Left ventricle myocardium superior (tissue), 1 donor: ENCODE data around the gene THRB. TPM values are rescaled to one million over a fixed set of nuclear protein-coding genes. Genes with fewer than 3 reads are reported as not detected.

Source experiments
- ATAC-seq: fragments of 200-7000 bp; cut with Tn5 transposase; one replicate; pipeline ENCODE4 v1.9.1; 2020; ENCODE audit warnings: mild to moderate bottlenecking, moderate library complexity
- DNase-seq: peaks from one replicate; pipeline ENCODE4 v3.0.0-alpha.2; 2020
- intact Hi-C: fragments of 100-400 bp; cut with micrococcal nuclease; formaldehyde crosslinking; loops from one replicate; pipeline ENCODE4 v1.11.0; 2022
- total RNA-seq: library from RNA; stranded (reverse); fragmentation: NEBNext Ultra II Directional; extraction: Animal tissue kit (Norgen Biotek cat#: 25700); gene quantifications from one replicate; pipeline ENCODE4 v1.2.1, GENCODE V29; 2021
- donor health status: DM: no; HTN: yes; CAD: no; lungs with severe emphysema.

THRB gene
- total RNA-seq, 1 donor from 2014 or later: 23.1 TPM

DNA sequence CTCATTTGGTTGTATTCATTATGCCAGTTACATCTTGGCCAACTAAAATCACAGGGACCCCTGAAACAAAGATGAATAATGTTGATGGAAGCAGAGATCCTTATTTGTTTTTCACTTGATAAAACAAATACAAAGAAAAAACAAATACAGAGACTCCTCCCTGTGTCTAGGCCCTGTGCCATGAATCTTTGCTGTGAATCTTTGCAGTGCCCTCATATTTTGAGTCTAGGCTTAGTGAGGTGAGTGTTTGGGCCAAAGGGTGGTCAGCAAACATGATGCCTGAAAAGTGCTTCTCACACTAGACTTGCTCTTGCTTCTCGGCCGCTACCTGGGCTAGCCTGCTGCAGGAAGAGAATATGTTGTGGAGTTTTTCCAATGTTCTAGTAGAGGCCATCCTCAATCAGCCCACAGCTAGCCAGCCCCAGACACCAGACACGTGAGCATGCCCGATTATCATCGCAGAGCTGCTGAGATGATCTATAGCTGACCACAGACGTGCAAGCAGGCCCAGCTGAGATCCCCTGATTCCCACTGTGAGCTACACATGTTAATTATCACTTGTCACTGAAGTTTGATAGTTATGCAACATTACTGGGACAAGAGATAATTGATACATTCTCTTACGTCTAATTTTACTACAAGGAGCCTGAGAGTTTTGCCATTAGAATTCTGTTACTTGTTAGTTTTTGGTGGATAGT, 191.4 kb downstream of the THRB start:
- ATAC-seq (no peak), DNase-seq (no peak)
- intact Hi-C loops: no loop called here

DNA sequence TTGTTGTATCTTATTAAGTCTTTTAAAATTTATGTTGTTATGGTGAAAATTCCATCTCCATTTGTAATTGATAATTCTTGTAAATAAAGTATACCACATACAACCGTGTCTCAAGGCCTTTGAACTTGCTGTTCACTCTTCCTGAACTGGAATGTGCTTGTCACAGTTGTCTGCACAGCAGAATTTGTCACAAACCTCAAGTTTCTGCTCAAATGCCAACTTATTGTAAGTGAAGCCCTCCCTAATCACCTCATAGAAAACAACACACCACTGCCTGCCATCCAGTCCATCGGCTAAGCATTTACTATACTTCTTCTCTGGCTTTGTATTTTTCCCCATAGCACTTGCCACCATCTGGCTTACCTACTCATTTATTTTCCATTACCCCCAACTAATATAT, 192.3 kb downstream of the THRB start:
- no peak for ATAC-seq
- intact Hi-C loops: no loop called here
- DNase-seq: no peak

GRCh38 chr3:24300949-24301348, 193.7 kb downstream of the THRB start:
- intact Hi-C loops: no loop called here
- no peak for DNase-seq
- ATAC-seq: no peak

- intact Hi-C loops: no loop called here
- ATAC-seq: no peak
- no peak for DNase-seq
These were observed 194.6 kb downstream of the THRB start for GRCh38 chr3:24299806-24300626.

DNA sequence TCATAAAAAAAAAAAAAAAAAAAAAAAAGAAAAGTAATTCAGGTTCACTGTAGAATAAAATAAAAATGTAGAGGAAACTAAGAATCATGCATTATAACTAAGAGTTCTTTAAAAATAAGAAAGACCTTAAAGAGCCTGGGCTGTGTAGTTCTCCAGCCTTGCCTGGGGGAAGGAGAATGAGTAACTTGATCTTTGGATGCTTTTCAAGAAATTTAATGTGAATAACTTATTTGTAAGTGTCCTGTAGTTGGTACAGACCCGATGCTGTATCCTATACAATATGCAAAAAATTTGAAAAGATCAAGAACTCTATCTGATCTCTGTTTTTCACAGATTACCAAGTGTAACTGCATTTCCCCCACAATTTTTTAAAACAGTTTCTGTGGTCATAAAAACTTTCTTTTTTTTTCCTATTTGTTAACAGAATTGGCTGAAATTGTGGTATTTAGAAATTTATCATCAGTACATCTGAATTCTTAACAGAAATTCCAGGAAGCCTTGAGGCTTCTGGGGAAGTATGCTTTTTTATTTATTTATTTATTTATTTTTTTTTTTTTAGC, 195.3 kb downstream of the THRB start:
- DNase-seq (no peak), ATAC-seq (no peak)
- intact Hi-C loops: no loop called here

GRCh38 chr3:24296441-24297205, 198.0 kb downstream of the THRB start:
- DNase-seq: no peak
- intact Hi-C loops: no loop called here
- ATAC-seq: no peak

- intact Hi-C loops: no loop called here
- ATAC-seq (no peak), DNase-seq (no peak)
These were observed 200.5 kb downstream of the THRB start for GRCh38 chr3:24294150-24294549.

DNA sequence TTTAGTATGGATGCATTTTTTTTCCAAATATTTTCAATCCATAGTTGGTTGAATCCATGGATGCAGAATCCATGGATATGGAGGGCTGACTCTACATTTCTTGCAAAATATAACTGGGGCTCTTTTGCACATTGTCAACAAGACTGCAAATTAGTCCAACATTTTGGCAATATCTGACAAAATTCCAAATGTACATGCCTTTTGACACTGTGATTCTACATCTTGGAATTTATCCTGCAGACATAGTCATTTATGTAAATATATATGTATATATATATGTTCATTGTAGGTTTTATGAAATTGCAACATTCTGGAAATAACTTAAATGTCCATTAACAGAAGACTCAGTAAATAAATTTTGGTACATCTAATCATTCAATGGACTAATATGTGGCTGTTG, 203.0 kb downstream of the THRB start:
- ATAC-seq (no peak), DNase-seq (no peak)
- intact Hi-C loops: no loop called here

DNA sequence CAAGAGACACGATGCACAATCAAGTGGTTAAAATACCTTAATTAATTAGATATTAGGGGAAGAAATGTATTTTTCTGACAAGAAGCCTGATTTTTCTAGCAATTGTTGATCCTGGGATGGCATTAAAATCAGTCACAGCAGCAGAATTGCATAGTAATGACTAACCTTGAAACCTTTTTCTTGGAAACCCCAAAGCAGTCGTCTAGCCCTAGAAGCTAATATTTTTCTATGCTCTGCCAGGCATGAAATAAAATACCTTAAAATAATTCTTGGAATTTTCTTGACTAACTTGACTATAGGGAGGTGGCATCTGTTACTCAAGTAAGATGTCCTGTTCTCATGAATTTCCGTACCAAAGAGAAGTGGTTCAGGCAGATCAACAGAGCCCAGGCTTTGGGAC, 204.1 kb downstream of the THRB start:
- intact Hi-C loops: no loop called here
- no peak for ATAC-seq
- no peak for DNase-seq

DNA sequence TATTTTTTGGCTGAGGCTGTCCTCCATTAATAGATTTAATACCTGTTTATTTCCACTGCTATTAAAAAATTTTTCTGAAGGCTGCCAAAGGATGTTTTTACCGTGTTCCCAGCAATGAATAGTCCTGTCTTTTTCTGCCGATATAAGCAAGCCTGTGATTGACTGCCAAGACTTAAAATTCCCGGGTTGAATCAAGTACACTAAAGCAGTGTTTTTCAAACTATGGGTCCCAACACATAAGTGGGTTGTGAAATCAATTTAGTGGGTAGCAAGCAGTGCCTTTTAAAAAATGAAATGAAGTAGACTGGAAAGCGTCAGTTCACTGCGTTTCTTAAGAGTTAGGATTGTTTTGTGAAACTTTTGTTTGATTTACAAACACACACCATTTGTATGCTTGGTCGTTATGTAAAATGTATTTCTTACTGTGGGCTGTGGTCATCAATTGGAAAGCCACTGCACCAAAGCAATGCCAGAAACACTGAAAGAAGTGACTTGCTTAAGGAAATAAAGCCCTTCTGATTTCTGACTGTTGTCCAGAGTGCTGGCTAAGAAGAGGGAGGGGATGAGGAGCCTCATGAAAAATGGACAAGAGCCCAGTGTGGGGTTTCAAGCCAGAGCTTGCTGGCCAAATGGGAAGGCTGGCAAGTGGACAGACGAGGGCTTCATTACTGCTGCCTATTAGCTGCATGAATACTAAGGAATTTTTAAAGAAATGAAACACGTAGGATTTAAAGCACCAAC, 206.0 kb downstream of the THRB start:
- DNase-seq: peak; percentile 59
- peak; percentile 92 for ATAC-seq
- intact Hi-C loops: no loop called here

DNA sequence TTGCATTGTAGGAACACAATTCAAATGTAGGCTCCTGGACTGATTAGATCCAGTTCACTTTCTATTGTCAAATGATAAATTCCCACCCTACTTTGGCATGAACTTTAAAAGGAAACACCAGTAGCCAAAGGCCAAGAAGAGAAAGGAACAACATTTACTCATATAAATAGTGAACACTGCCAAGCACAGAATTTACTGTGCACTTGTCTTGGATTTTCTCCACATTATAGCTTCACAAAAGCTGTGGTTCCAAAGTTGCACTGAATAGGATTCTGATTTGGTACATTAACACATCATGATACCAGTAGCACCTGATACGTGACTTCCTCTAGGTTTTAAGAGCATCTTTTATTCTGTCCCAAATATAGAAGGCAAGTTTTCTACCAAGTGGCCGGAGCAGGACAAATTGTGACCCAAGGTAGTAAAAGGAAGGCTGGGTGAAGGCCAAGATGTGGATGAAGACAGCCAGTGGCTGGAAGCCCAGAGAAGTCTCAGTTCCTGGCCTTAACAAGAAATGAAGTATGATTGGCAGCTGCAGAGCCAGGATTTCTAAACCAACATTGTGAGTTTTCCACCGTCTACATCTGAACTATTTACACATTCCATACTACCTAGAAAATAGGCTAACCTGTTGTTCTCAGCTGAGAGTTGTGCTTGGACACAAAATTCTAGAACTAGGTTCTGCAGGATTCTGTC, 206.7 kb downstream of the THRB start:
- ATAC-seq (peak; percentile 84), DNase-seq (no peak)
- intact Hi-C loops: no loop called here

DNA sequence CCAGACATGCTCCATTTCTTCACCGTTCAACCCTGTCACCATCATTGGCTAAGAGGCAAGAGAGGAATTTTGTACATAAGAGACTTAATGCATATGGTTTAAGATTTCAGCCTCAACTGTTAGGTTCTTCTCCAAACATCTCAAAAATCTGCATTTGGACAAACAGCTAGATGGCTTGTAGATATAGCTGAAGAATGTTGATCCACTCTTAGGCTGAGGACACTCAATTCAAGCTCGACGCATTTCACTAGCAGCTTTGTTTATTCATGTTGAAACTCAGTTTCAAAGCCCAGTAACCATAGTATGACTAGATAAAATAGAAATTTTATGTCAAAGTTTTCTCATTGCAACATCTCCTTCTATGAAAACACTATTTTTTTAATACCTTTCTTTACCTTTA, 208.2 kb downstream of the THRB start:
- ATAC-seq (no peak), DNase-seq (no peak)
- intact Hi-C loops: no loop called here

- intact Hi-C loops: no loop called here
- no peak for ATAC-seq
- DNase-seq: no peak
These were observed 216.1 kb downstream of the THRB start for GRCh38 chr3:24278543-24278942.

GRCh38 chr3:24273491-24273890, 221.2 kb downstream of the THRB start:
- no peak for DNase-seq
- intact Hi-C loops: no loop called here
- no peak for ATAC-seq

- intact Hi-C loops: no loop called here
- DNase-seq (no peak), ATAC-seq (no peak)
These were observed 221.8 kb downstream of the THRB start for GRCh38 chr3:24272875-24273274.

DNA sequence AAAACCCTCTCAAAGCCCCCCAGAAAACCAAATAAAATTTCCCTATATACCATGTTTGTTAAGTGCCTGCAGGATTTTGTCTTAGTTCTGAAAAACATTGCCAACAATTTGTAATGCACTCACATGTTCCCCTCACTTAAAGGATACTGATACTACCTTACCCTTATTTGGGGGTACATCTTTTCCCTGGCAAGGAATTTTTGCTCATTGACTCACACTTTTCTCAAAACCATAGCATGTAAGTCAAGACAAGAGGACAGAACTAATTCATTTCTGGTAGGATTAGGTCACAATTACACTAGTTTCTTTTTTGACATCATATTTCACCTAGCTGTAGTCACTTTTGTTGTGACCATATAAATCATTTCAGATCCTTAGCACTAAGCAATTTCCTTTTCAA, 222.2 kb downstream of the THRB start:
- ATAC-seq (no peak), DNase-seq (no peak)
- intact Hi-C loops: no loop called here

DNA sequence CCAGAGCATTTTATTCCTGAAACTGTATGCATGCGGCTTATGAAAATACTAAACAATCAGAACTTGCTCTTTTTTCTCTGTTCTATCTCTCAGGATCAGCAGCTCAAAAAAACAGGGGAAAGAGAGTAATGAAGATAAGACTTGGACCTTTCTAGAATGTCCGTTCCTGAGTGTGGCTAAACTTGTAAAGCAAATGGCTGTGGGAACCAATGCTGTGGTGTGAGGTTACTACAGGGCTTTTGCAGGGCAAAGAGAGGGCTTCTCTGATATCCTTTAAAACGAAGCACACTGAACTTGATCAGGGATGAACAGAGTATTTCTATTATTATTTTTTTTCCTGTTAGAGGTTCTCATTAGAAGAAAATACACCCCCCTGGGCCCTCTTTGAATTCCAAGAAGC, 223.4 kb downstream of the THRB start:
- intact Hi-C loops: no loop called here
- DNase-seq: no peak
- no peak for ATAC-seq

DNA sequence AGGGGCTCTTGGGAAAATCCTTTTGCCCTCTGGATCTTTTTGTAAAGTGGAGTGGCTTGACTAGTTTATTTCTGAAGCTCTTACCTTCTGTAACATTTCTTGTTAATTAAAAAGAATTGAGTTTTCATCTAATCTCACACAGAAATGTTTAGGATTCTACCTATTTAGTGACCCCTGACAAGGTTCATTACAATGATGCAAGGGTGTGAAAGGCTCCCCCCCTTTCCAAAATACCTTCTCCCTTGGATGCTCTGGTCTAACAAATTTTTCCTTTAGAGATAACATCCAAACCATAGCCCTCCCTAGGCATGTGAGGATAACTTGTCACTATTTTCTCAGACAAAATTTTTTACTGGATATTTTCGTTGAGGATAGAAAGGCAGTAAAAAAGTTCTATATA, 223.9 kb downstream of the THRB start:
- intact Hi-C loops: no loop called here
- DNase-seq (no peak), ATAC-seq (no peak)

DNA sequence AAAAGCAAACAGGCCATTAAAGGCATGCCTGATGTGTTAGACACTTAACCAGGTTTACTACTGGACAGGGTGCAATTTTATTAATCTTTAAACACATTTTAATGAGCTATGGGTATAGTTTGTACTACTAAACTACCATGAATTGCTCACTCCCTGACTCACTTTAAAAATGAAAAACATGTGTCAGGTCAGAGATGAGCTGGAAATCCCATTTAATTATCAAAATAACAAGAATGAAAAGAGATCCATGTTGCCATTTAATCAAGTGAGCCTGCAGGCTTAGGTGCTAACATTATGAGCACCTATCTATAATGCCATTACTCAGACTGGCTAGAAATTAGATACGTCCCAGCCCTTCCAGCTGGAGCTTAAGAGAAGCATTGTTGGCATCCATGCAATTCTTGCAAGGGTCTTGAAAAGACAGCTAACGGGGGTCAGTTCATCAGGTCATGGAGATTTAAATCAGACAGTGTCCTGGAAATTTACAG, 224.4 kb downstream of the THRB start:
- DNase-seq (no peak), ATAC-seq (no peak)
- intact Hi-C loops: no loop called here
